ENCODE results near the gene CDX1.
A peak's percentile ranks its signal among the peaks of the same experiment; 100 is the strongest.

Gene CDX1

DNA sequence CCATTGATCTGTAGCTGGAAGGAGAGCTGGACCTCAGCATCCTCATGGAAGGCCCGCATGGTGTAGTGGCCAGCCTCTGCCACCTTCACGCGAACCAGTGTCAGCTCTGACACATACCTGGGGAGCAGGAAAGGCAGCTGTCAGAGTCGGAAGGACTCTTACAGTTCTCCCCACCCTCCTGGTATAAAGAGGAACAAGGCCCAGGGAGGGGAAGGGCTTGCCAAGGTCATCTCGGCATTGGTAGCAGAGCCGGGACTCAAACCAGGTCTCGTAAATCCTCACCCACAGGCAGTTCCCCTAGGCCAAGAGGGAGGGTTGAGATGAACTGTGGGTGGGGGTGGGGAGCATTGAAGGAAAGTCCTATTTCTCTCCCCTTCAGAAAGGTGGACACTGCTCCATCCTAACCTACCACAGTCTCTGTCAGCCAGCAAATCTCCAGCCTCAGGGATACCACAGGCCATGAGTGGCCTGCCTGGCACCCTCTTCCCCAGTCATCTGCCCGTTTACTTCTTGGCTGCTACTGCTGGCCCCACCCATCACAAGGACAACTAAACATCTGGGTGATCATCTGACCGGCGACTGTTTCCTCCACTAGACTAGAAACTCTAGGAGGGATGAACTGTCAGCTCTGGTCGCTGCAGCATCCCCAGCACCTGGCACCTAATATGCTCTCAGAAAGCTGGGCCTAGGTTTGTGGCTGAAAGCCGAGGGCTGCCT, 34.4 kb upstream of the CDX1 start:
- DNase-seq (ENCODE audit: low spot score) = no peak

DNA sequence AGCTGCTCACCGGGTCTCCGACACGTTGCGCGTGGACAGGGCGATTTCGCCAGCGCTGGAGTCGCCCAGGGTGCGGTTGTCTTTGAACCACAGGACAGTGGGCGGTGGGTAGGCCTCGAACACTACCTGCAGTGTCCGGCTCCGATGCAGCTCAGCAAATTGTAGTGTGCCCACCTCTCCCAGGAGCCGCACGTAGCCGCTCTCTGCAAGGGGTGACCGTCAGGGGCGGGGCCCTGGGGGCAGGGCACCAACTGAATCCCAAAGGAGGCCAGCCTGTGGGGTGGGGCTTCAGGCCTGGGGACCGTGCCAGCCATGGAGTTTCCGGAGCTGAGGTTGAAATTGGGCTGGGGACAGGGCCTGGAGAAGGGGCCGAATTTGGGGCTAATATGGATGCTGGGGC, 33.8 kb upstream of the CDX1 start:
- DNase-seq (ENCODE audit: low spot score) = no peak

DNA sequence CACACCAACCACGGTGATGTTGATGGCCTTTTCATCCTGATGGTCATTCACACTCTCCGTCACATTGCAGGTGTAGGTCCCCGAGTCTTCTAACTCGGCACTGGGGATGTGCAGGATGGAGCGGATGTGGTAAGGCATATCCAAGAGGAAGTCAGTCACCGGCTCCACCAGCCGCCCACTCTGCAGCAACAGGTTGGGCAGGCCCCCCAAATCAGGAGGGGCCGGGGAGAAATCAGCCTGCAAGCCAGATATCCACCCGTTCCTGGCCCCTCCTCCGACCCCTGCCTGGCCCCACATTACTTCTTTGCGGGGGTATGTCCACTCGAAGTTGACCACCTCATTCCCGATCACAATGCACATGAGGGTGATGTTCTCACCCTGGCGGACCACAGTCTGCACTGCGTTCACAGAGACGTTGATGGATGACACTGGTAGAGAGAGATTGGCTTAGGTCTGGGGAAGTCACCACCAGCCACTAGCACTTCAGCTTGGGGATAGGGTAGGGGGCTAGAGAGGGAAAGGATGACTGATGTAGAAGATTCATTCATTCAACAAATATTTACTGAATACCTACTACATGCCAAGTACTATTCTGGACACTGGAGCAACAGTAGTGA, 32.9 kb upstream of the CDX1 start:
- DNase-seq (ENCODE audit: low spot score) = no peak

DNA sequence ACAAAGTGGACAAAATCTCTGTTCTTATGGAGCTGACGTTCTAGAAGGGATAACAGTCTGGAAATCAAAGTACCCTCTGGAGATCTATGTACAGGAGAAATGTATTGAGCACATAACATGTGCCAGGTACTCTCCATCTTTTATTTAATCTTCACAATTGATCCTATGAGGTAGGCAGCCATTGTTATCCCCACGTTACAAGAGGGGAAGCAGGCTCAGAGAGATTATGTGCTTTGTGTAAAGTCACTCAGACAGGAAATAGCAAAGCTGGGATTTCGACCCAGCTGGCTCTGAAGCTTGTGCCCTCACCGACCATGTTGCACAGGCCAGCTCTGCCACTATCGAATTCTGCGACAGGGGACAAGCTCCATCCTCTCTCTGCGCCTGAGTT, 32.4 kb upstream of the CDX1 start:
- DNase-seq (ENCODE audit: low spot score) = peak; percentile 14

DNA sequence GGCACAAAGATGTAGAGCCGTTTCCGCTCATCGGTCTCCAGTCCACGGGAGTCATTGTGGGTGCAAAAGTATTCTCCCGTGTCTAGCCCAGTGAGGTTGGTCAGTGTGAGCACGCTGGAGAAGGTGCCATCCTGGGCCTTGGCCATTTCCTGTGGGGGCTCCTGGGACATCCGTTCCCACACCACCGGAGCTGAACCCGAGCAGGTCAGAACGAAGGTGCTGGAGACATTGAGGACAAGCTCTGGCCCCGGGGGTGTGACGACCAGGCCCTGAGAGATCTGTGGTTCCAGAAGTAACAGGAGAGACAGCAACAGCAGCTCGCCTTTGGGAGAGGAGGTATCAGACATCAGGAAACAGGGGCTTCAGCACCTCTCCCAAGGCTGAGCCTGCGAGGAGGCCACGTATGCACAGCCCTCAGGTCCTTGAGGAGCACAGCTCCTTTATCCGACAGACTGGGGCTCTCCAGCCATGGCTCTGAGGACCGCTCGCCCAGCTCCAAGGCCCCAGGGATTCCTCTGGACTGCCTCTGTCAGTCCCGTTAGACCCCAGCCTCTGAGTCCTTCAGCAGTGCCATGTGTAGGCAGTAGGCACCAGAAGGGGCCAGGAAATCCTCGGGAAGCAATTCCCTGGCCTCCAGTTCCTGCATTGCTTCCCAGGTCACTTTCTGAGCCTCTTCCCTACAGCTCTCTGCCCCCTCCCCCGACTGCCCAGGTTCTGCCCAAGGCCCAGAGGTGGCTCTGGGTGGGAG, 30.8 kb upstream of the CDX1 start:
- DNase-seq (ENCODE audit: low spot score) = peak; percentile 17

DNA sequence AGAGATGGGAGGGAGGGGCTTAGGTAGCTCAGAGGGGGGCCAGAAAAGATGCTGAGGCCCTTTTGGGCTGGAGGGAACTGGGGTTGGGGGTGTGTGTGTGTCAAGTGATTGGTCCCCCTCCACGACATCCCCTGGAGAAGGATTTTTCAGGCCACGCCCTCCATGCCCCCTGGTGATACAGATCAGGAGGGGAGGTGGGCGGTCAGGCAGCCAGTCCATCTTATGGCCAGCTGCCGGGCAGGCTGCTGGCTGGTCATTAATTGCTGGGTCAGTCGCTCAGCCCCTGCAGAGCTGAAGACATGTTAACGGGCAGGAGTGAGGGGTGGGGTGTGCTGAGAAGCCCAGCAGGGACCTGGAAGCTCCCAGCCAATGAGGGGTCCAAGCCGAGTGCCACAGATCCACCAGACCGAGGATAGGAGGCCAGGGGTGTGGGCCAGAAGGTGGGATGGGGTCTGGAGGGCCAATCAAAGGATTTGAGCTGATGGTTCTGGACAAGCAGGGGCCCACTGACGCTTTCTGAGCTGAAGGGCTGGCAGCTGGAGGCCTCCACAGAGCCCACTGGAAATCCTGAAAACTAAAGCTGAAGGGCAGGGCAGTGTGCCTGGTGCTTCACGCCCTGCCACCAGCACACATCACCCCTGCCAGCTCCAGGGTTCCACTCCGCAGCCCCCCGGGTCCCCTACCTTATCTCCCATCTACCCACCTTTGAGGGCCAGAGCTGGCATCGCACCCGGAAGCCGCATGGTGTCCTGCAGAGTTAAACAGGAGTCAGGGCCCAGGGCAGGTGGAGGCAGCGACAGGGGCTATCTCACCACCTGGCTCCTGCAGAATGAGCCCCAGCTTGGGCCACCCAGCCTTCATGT, 30.0 kb upstream of the CDX1 start:
- no peak for DNase-seq (ENCODE audit: low spot score)

DNA sequence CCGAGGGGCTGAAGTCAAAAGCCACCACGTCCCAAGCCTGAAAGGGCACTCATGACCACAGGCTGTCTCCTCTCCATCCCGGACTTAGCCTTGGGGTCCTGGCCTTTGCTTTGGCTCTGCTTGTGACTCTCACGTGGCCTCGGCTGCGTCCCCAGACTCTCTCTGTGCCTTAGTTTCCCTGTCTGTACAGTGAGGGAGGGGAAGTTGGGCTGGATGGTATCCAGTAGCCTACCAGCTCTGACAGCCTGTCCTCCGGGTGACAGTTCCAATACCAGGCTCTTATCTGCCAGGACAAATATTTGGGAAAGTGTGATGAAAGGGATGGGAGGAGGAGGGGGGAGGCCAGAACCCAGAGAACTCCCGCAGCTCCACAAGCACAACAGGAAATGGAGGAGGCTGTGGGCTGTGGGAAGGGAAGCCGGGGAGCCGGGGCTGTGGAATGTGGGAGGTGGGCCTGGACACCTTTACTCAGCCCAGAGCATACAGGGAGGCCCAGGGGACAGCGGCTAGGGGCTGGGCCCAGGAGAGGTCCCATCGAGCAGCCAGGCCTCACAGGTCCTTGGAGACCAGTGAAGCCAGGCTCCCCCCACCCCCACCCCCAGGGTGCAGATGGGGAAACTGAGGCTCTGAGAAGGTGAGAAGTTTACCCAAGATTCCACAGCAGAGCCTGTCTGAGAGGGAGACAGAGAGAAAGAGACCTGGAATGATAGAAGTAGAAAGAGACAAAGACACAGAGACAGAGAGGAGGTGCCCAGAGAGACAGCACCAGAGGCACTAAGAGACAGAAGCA, 29.2 kb upstream of the CDX1 start:
- no peak for DNase-seq (ENCODE audit: low spot score)

DNA sequence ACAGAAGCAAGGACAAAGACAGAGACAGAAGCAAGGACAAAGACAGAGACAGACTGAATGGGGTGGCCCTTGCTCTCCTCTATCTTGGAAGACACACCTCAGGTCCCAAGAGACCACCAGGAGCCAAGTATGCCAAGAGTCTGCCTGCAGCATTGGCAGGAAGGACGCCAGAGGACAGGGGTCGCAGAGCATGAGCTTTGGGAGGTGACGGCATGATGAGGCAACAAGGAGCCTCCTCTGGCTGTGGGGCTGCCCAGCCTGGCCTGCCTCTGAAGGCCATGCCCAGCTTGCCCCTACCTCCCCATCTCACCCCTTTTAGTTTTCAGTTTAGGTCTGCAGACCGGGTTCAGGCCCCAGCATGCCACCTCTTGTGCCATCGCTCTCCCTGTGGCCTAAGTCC, 28.6 kb upstream of the CDX1 start:
- DNase-seq (ENCODE audit: low spot score) = no peak

DNA sequence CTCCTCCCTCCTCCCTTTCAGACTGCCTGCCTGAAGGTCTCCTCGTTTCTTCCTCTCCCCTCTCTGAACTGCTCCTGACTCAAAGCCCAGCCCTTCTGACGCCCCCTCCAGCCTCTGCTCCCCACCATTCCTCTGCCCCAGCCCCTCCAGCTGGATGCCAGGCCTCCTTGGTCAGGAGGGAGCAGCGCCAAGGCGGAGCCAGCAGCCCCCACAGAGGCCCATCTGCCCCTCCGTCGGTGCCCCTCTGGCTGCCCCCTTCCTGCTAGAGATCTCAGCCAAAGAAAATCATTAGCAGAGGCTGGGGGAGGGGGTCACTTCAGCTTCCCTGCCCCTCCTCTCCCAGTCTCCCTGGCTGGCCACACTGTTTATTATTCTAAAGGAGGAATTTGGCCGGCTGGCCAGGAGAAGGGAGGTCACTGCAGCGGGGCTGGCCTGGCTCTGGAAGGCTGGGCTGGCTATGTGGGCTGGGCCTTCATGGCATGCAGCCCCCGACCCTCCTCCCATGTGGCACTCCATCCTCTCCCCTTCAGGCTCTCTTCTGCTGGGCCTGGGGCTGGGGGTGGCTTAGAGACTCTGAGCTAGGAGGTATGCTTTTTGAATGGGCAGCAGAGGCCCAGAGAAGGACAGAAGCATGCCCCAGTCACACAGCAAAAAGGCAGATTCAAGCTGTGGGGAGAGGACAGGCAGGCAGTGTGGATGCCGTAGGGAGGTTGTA, 27.9 kb upstream of the CDX1 start:
- DNase-seq (ENCODE audit: low spot score) = no peak

DNA sequence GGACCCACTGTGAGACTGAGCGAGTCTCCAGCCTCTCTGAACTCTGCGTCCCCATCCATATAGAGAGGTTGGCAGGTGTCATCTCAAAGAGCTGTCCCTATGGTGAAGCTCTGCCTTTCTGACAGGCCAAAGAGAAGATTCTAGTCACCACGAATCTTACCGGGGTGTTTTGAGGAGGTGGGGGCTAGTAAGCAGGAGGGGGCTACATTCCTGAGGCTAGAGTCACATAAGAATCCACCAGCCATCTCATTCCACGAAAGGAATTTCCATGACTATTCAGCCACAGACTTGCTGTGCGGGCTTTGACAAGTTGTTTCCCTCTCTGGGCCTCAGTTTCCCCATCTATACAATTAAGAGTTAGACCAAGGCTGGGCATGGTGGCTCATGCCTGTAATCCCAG, 27.2 kb upstream of the CDX1 start:
- no peak for DNase-seq (ENCODE audit: low spot score)

DNA sequence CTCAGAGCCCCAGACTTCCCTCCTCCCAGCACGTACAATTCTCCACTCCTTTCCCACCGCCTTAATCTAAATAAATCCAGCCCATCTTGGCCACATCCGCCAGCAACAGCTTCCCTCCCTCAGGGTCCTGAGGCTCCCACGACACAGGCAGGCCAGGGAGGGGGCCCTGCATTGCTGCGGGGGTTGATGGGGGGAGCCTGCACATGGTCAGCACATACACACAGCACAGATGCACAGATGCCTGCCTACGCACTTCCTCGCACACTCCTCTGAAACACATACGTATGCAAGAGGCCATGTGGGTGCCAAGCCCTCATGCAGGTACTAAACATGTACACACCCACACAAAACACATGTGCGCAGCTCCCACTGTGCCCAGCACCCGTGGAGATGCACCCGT, 25.7 kb upstream of the CDX1 start:
- DNase-seq (ENCODE audit: low spot score) = no peak

DNA sequence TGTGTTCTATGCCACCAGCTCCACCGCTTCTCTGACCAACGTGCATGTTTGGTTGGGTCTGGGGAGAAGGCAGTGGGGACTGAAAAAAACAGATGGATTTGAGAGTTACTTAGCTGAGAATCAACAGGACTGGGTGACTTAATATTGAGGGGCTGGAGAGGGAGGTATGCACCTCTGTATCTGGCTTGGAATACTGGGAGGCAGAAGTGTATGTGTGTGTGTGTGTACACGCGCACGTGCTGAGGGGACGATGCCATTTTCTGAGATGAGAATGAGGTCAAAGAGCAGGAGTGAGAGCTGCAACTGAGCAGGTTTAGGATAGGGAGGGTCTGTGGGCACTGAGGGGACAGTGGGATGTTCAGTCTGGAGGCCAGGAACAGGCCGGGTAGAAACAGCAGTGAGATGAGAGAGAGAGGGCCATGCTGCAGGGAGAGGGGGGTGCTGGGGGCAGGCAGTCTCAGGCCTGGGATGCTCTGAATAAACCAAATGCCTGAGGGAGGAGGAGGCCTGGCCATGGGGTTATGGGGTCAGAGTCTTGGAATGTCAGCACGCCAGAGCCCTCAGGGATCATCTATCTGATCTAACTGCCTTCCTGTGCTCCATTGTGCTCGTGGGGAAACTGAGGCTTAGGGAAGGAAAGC, 24.9 kb upstream of the CDX1 start:
- DNase-seq (ENCODE audit: low spot score) = no peak

DNA sequence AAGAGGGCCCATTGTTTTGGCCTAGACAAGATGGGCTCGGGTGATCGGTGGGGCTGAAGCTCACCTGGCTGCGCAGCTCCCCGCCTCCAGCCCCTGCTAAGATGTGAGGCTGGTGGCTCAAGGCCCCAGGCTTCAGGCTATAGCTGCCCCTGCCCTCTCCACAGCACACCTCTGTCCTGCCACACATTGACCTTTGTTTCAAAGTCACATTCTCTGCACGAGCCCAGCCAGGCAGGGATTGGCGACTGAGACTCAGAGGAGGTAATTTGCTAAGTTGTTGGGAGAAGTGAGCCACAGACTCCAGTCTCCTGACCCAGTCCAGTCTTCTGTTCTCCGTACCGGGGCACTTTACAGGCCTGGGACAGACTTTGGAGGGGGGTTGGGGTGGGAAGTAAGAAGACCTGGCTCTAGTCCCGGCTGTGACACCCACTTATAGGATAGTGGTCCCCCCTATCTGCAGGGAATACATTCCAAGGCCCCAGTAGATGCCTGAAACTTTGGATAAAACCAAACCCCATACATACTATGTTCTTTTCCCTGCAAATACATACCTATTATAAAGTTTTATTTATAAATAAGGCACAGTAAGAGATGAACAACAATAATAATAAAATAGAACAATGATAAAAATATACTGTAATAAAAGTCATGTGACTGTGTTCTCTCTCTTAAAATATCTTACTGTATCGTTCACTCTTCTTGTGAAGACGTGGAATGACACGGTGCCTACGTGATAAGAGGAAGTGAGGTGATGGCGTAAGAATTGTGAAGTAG, 24.2 kb upstream of the CDX1 start:
- DNase-seq (ENCODE audit: low spot score) = no peak

DNA sequence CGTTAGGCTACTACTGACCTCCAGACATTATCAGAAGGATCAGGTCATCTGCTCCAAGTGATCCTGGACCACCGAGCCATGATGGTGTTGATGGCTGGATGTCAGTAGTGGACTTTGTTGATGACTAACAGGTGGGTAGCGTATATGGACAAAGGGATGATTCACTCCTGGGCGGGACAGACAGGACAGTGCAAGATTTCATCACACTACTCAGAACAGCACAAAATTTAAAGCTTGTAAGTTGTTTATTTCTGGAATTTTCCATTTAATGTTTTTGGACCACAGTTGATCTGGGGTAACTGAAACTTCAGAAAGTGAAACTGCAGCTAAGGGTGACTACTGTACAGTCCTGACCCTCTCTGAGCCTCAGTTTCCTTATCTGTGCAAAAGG, 23.6 kb upstream of the CDX1 start:
- DNase-seq (ENCODE audit: low spot score) = peak; percentile 52

DNA sequence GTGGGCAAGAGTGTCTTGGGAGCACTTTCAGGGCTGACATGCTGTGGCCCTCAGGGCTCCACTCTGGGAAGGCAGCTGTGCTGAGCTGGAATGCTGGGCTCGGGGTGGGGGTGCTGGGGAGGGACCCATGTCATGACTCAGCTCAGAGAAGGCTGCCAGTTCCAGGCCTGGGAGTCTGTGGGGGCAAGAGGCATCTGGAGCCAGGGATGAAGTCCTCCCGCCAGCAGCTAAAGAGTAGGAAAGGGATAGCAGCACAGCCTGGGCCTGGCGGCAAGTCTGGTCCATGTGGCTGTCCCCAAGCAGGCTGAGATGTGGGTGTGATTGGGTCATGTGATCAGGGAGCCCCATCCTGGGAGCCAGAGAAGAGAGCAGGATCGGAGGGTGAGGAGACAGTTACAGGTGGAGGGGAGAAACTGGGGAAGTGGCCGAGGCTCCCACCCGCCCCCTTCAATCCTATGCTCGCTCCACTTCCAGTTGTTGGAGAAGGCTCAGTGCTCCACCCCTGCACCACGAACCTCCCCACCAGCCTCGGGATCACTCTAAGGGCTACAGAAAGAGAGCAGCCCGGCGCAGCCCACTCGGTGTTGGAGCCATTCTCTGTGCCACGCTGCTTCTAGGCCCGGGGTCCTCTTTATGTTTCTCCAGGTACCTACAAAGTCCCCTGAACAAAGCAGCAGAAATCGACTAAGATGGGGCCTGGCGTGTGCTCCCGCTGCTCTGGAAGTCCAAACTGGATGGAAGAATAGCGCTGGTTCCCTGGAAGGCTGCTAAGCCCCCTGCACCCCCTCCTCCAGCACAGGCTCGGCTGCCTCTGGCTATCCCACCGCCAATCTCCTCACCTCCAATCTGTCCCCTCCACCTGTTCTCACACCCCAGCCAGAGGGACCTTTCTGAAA, 23.0 kb upstream of the CDX1 start:
- DNase-seq (ENCODE audit: low spot score) = no peak

DNA sequence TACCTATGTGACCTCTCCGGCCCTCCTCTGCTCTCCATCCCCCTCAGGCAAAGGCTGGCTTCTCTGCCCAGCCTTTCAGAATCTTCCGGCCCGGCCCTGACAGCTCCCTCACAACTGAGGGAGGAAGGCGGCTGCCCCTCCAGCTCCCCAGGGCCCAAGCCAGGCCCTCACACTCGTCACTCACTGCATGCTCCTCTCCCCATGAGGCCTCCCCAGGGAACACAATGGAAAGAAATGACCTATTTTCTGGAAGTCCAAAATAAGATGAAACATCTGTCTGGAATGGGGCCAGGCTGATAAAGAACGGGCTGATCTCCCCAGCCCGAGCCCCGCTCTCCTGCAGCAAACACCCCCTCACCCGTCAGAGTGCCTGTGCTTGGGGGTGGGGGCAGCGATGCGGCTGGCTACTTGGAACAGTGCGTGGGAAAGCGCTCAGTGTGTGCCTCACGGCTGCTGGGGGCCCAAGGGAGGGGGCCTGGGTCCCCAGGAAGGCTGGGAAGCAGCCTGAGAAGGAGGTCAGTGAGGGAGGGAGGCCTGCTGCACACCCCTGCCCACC, 22.3 kb upstream of the CDX1 start:
- DNase-seq (ENCODE audit: low spot score) = no peak

DNA sequence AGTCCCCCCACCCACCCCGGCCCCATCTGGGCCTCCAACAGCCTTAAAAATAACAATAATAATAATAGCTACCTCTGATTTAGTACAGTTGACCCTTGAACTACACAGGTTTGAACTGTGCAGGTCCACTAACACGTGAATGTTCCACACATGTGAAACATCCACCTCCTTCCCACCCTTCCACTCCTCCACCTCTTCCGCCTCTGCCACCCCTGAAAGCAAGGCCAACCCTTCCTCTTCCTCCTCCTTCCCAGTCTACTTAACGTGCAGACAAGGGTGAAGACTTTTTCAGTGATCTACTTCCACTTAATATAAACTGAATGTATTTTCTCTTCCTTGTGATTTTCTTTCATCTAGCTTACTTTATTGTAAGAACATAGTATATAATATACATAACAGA, 21.7 kb upstream of the CDX1 start:
- no peak for DNase-seq (ENCODE audit: low spot score)

DNA sequence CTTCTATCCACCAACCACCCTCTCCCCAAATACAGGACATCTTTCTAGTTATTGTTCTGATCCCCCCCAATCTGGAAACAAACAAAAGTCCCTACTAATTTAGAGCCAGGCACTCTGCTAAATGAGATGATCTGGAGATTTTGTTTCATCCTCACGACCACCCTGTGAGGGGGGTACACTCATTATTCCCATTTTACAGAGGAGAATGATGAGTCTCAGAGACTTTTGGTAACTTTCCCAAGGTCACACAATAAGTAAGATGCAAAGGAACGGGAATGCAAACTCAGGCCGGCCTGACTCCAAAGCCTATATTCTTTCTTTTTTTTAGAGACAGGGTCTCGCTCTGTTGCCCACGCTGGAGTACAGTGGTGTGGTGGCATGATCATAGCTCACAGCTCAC, 20.3 kb upstream of the CDX1 start:
- DNase-seq (ENCODE audit: low spot score) = no peak

All from kidney capillary endothelial cell (primary cell).